HepG2 (cell line): ENCODE measurements around the gene PAQR6.

Source experiments
- MNT ChIP-seq: fragments of 450-650 bp; IDR thresholded peaks from 2 replicates; pipeline ENCODE4 v1.6.1; 2016
- NONO ChIP-seq, 2 experiments: fragments of 450-650 bp in 1 of 2; sonication (generic) in 1 of 2; formaldehyde crosslinking in 1 of 2; IDR thresholded peaks in 1 of 2; conservative IDR thresholded peaks in 1 of 2; 2 replicates each; pipeline versions ENCODE4 v1.6.1 to v1.8.0; 2017 to 2022; ENCODE audit warnings: mild to moderate bottlenecking in 1 of 2, missing genetic modification reagents in 1 of 2, moderate library complexity in 1 of 2
- TCF12 ChIP-seq, 2 experiments: fragments of 450-650 bp in 1 of 2; sonication (generic) in 1 of 2; formaldehyde crosslinking in 1 of 2; IDR thresholded peaks; 2 replicates each; pipeline versions ENCODE4 v1.6.1 to v1.8.0; 2017 to 2022; ENCODE audit warnings: antibody characterized with exemption in 1 of 2, mild to moderate bottlenecking in 1 of 2, missing genetic modification reagents in 1 of 2, moderate library complexity in 1 of 2

DNA sequence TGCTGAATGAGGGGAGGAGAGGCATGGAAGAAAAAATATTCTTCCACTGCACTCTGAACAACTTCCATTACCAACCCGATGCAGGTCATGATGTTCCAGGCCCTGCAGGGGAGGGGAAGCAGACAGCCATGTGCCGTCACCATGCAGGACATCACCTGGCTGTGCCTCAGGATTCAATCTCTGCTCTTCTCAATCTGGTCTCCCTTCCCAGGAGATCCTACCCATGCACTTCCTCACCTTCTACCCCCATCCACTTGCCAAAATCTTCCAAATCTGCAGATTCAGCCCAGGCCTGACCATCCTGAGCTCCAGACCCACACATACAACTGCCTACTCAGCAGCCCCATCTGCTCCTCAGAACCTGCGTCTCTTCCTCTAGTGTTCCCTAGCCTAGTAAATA is 5.8 kb upstream of the PAQR6 start:
- TF ChIP-seq MNT (no peak), NONO (IDR thresholded peaks at IDR 0.05) (no peak), NONO (CRISPR knock-in tag; conservative IDR thresholded peaks at IDR 0.05) (no peak), TCF12 (IDR thresholded peaks at IDR 0.05) (no peak), TCF12 (CRISPR knock-in tag; IDR thresholded peaks at IDR 0.05) (no peak)
